DOHH2 (cell line): ENCODE measurements around the gene BEX5.
"Not testable (repeated sequence)": the region's sequence is repeated elsewhere in the genome, so short reads cannot be mapped to it uniquely, and the experiment has no call there.

Experiments
- CTCF ChIP-seq: fragments of 200-600 bp; sonication (generic); IDR thresholded peaks from one replicate; pipeline ENCODE4 v1.5.1; 2014; ENCODE audit warnings: antibody characterized with exemption, mild to moderate bottlenecking, low read depth, low read length; ENCODE audit not compliant: poor library complexity, severe bottlenecking
- EZH2phosphoT487 ChIP-seq: fragments of 200-600 bp; sonication (generic); IDR thresholded peaks from 2 replicates; pipeline ENCODE4 v1.6.1; 2017; ENCODE audit warnings: borderline replicate concordance, mild to moderate bottlenecking, antibody characterized with exemption, low read length, moderate library complexity, mixed read lengths

GRCh38 chrX:102125436-102125835 is 30.3 kb downstream of the BEX5 start, which contains the start of gene TCEAL2:
- TF ChIP-seq CTCF, EZH2phosphoT487: not testable (repeated sequence)
